Caco-2 (cell line): ENCODE measurements around the gene SVEP1. TPM values are rescaled to one million over a fixed set of nuclear protein-coding genes. Genes with fewer than 3 reads are reported as not detected.

ENCODE experiments used
- BruUV-seq: library from RNA; stranded (reverse); fragments of 400-500 nt; replicated peaks from 2 replicates; lab custom pipeline; 2021; lab: Mats Ljungman, UMichigan
- CTCF ChIA-PET: fragments of 300-600 bp; sonication (Branson Sonifier 250); formaldehyde crosslinking; loops from one replicate; lab custom pipeline; 2022; ENCODE audit warnings: antibody characterized with exemption; lab: Charles Lee
- POLR2A ChIA-PET: fragments of 300-600 bp; sonication (Branson Sonifier 250); formaldehyde crosslinking; loops from one replicate; lab custom pipeline; 2022; ENCODE audit warnings: antibody characterized with exemption; lab: Charles Lee
- DNase-seq, 2 experiments: peaks; one replicate each; pipeline versions ENCODE4 v3.0.0 to v3.0.0-alpha.2; 2020 to 2022
- H3K27me3 ChIP-seq: replicated peaks from 2 replicates; pipeline ENCODE4 v1.6.0; 2011; ENCODE audit warnings: low read length; ENCODE audit not compliant: control insufficient read depth, insufficient read depth
- H3K36me3 ChIP-seq: 2 replicates; pipeline ENCODE4 v1.5.1; 2011; ENCODE audit warnings: low read length; ENCODE audit not compliant: control insufficient read depth, insufficient read depth
- H3K4me1 ChIP-seq: fragments of 250-450 bp; sonication (Bioruptor Pico); 2 replicates; pipeline ENCODE4 v1.5.1; 2020; ENCODE audit warnings: mild to moderate bottlenecking
- H3K4me3 ChIP-seq: 2 replicates; pipeline ENCODE4 v1.5.1; 2011; ENCODE audit warnings: low read depth, mild to moderate bottlenecking, control low read depth, low read length
- H3K9me3 ChIP-seq: fragments of 250-450 bp; sonication (Bioruptor Pico); 2 replicates; pipeline ENCODE4 v1.5.1; 2020; ENCODE audit warnings: mild to moderate bottlenecking, moderate library complexity
- H3K27ac Mint-ChIP-seq: one replicate; pipeline ENCODE4 v1.8.0; 2022; ENCODE audit warnings: mixed read lengths; ENCODE audit not compliant: unreplicated experiment
- H3K27me3 Mint-ChIP-seq: one replicate; pipeline ENCODE4 v1.8.0; 2022; ENCODE audit warnings: mixed read lengths; ENCODE audit not compliant: insufficient read depth, unreplicated experiment
- H3K36me3 Mint-ChIP-seq: one replicate; pipeline ENCODE4 v1.8.0; 2022; ENCODE audit warnings: mild to moderate bottlenecking, mixed read lengths; ENCODE audit not compliant: insufficient read depth, unreplicated experiment
- H3K4me1 Mint-ChIP-seq: one replicate; pipeline ENCODE4 v1.8.0; 2022; ENCODE audit warnings: low read depth, mixed read lengths; ENCODE audit not compliant: unreplicated experiment
- H3K4me3 Mint-ChIP-seq: one replicate; pipeline ENCODE4 v1.8.0; 2022; ENCODE audit warnings: mild to moderate bottlenecking, moderate library complexity, mixed read lengths; ENCODE audit not compliant: unreplicated experiment
- H3K9me3 Mint-ChIP-seq: one replicate; pipeline ENCODE4 v1.8.0; 2022; ENCODE audit warnings: mixed read lengths; ENCODE audit not compliant: unreplicated experiment
- CTCF ChIP-seq, 2 experiments: fragments of 200-600 bp in 1 of 2; IDR thresholded peaks; 1 replicate in 1 of 2; 2 replicates in 1 of 2; pipeline versions ENCODE4 v1.5.1 to v1.8.0; 2011 to 2022; ENCODE audit warnings: antibody characterized with exemption in 1 of 2, control low read depth in 1 of 2, inconsistent platforms in 1 of 2, low read depth in 1 of 2, low read length in 1 of 2, mild to moderate bottlenecking in 1 of 2, moderate library complexity in 1 of 2; ENCODE audit not compliant: insufficient read depth in 1 of 2, severe bottlenecking in 1 of 2, unreplicated experiment in 1 of 2
- intact Hi-C: fragments of 100-400 bp; cut with micrococcal nuclease; formaldehyde crosslinking; loops from one replicate; pipeline ENCODE4 v1.10.0; 2022; ENCODE audit not compliant: unreplicated experiment
- total RNA-seq: library from RNA; stranded (reverse); gene quantifications from 2 replicates; pipeline ENCODE4 v1.2.3, GENCODE V29; 2022

SVEP1 gene
- total RNA-seq, 1 experiment from 2014 or later, result 2.9 TPM

GRCh38 chr9:110575945-110576344 lies 3.6 kb downstream of the SVEP1 start:
- ChIA-PET POLR2A (no interaction called here), CTCF (interaction anchor here (0.7 kb wide), 1 partner anchor 92 kb away, joined by 3 read pairs; no protein-coding TSS in a partner anchor)
- no peaks in the 10 kb centered on the region for H3K9me3 Mint-ChIP-seq
- H3K27ac Mint-ChIP-seq, result no peak overlapping the region
- H3K4me1 ChIP-seq, result no peaks in the 10 kb centered on the region
- no TSS peak for BruUV-seq
- H3K4me3 Mint-ChIP-seq, result no peak overlapping the region
- no peaks in the 10 kb centered on the region for H3K27me3 ChIP-seq
- intact Hi-C loops, result no loop called here
- peaks cover 16% of the 10 kb centered on the region for H3K27me3 Mint-ChIP-seq
- H3K9me3 ChIP-seq, result no peaks in the 10 kb centered on the region
- H3K36me3 ChIP-seq, result no peaks in the 10 kb centered on the region
- H3K4me1 Mint-ChIP-seq, result peaks cover 13% of the 10 kb centered on the region
- no peak overlapping the region for H3K4me3 ChIP-seq
- no peak for TF ChIP-seq CTCF (IDR thresholded peaks at IDR 0.05; ENCODE audit: insufficient read depth in 1 of 2, low read depth in 1 of 2, low read length in 1 of 2, severe bottlenecking in 1 of 2, unreplicated experiment in 1 of 2)
- no peaks in the 10 kb centered on the region for H3K36me3 Mint-ChIP-seq
- no peak for DNase-seq

GRCh38 chr9:110575169-110575568 lies 4.4 kb downstream of the SVEP1 start:
- BruUV-seq, result no TSS peak
- H3K36me3 Mint-ChIP-seq, result no peaks in the 10 kb centered on the region
- peaks cover 16% of the 10 kb centered on the region for H3K27me3 Mint-ChIP-seq
- Histone ChIP-seq H3K4me1 (no peaks in the 10 kb centered on the region), H3K27me3 (no peaks in the 10 kb centered on the region), H3K36me3 (no peaks in the 10 kb centered on the region), H3K9me3 (no peaks in the 10 kb centered on the region), H3K4me3 (no peak overlapping the region)
- H3K9me3 Mint-ChIP-seq, result no peaks in the 10 kb centered on the region
- ChIA-PET POLR2A (no interaction called here), CTCF (no interaction called here)
- no peak for TF ChIP-seq CTCF (IDR thresholded peaks at IDR 0.05; ENCODE audit: insufficient read depth in 1 of 2, low read depth in 1 of 2, low read length in 1 of 2, severe bottlenecking in 1 of 2, unreplicated experiment in 1 of 2)
- no peak overlapping the region for H3K27ac Mint-ChIP-seq
- peaks cover 13% of the 10 kb centered on the region for H3K4me1 Mint-ChIP-seq
- no peak for DNase-seq
- intact Hi-C loops, result no loop called here
- H3K4me3 Mint-ChIP-seq, result no peak overlapping the region

- no peaks in the 10 kb centered on the region for H3K36me3 Mint-ChIP-seq
- H3K4me1 ChIP-seq, result no peaks in the 10 kb centered on the region
- BruUV-seq, result no TSS peak
- H3K4me3 Mint-ChIP-seq, result no peak overlapping the region
- peaks cover 7% of the 10 kb centered on the region for H3K4me1 Mint-ChIP-seq
- intact Hi-C loops, result no loop called here
- no peak for TF ChIP-seq CTCF (IDR thresholded peaks at IDR 0.05; ENCODE audit: insufficient read depth in 1 of 2, low read depth in 1 of 2, low read length in 1 of 2, severe bottlenecking in 1 of 2, unreplicated experiment in 1 of 2)
- no peak for DNase-seq
- H3K4me3 ChIP-seq, result no peak overlapping the region
- H3K27me3 Mint-ChIP-seq, result peaks cover 6% of the 10 kb centered on the region
- no peaks in the 10 kb centered on the region for H3K9me3 Mint-ChIP-seq
- POLR2A ChIA-PET, result no interaction called here
- no peaks in the 10 kb centered on the region for H3K9me3 ChIP-seq
- H3K27me3 ChIP-seq, result no peaks in the 10 kb centered on the region
- CTCF ChIA-PET, result no interaction called here
- H3K36me3 ChIP-seq, result no peaks in the 10 kb centered on the region
- H3K27ac Mint-ChIP-seq, result no peak overlapping the region
Measured at GRCh38 chr9:110573305-110573704, 6.2 kb downstream of the SVEP1 start.
